ENCODE measurements around the gene MST1.

The MST1 gene

GRCh38 chr3:49712631-49713317 is 23.5 kb upstream of the MST1 start (continued):
- TF ChIP-seq ZNF398 (tag by site-specific recombination; IDR thresholded peaks at IDR 0.05) = no peak
- TF ChIP-seq ZNF488 (tag by site-specific recombination; IDR thresholded peaks at IDR 0.05) = no peak
- no peak for TF ChIP-seq RBAK (tag by site-specific recombination; IDR thresholded peaks at IDR 0.05)
- no peak for TF ChIP-seq ZNF555 (tag by site-specific recombination; conservative IDR thresholded peaks at IDR 0.05)
- TF ChIP-seq ZNF16 (tag by site-specific recombination; IDR thresholded peaks at IDR 0.05; ENCODE audit: low read depth) = no peak

GRCh38 chr3:49712166-49712565 is 22.9 kb upstream of the MST1 start:
- no peak overlapping the region for H3K27ac ChIP-seq (ENCODE audit: extremely low read depth, low read depth, low read length)
- peaks cover 0 to 54% of the 10 kb centered on the region in 2 experiments; a peak in 2 of 3 replicates for H3K36me3 ChIP-seq (ENCODE audit: control insufficient read depth in 2 of 2, insufficient read depth in 1 of 2, low read length in 2 of 2)
- ChIA-PET POLR2A (no interaction called here), CTCF (interaction anchor here (1.1 kb wide), 1 partner anchor 10 kb away, joined by 3 read pairs; no protein-coding TSS in a partner anchor)
- no peaks in the 10 kb centered on the region for H3K4me1 ChIP-seq (ENCODE audit: control insufficient read depth, insufficient read depth, low read length)
- TF ChIP-seq BCL11B (tag by site-specific recombination; IDR thresholded peaks at IDR 0.05; ENCODE audit: low read depth) (no peak), TCF7L2 (IDR thresholded peaks at IDR 0.05; ENCODE audit: borderline replicate concordance, low read depth, low read length) (no peak), ZNF133 (tag by site-specific recombination; IDR thresholded peaks at IDR 0.05) (no peak), ZNF2 (tag by site-specific recombination; IDR thresholded peaks at IDR 0.05) (no peak), ZNF16 (tag by site-specific recombination; IDR thresholded peaks at IDR 0.05; ENCODE audit: low read depth) (no peak), ZNF792 (tag by site-specific recombination; IDR thresholded peaks at IDR 0.05) (no peak), ZNF596 (tag by site-specific recombination; IDR thresholded peaks at IDR 0.05) (no peak), GLI2 (tag by site-specific recombination; IDR thresholded peaks at IDR 0.05; ENCODE audit: borderline replicate concordance, low read depth) (no peak), ZSCAN4 (tag by site-specific recombination; IDR thresholded peaks at IDR 0.05) (no peak), ZNF148 (tag by site-specific recombination; IDR thresholded peaks at IDR 0.05; ENCODE audit: borderline replicate concordance) (no peak), ZNF324 (tag by site-specific recombination; IDR thresholded peaks at IDR 0.05) (no peak), ZNF747 (tag by site-specific recombination; IDR thresholded peaks at IDR 0.05) (no peak), ZNF560 (tag by site-specific recombination; IDR thresholded peaks at IDR 0.05; ENCODE audit: borderline replicate concordance) (no peak), ZNF76 (tag by site-specific recombination; IDR thresholded peaks at IDR 0.05; ENCODE audit: borderline replicate concordance, low read depth) (no peak), SCRT1 (tag by site-specific recombination; IDR thresholded peaks at IDR 0.05; ENCODE audit: borderline replicate concordance) (no peak), IKZF3 (tag by site-specific recombination; IDR thresholded peaks at IDR 0.05) (no peak), ZNF544 (tag by site-specific recombination; IDR thresholded peaks at IDR 0.05) (no peak), ZNF169 (tag by site-specific recombination; IDR thresholded peaks at IDR 0.05) (no peak), ZBTB49 (tag by site-specific recombination; IDR thresholded peaks at IDR 0.05; ENCODE audit: low read depth) (no peak)
- TF ChIP-seq, protein P1, sequence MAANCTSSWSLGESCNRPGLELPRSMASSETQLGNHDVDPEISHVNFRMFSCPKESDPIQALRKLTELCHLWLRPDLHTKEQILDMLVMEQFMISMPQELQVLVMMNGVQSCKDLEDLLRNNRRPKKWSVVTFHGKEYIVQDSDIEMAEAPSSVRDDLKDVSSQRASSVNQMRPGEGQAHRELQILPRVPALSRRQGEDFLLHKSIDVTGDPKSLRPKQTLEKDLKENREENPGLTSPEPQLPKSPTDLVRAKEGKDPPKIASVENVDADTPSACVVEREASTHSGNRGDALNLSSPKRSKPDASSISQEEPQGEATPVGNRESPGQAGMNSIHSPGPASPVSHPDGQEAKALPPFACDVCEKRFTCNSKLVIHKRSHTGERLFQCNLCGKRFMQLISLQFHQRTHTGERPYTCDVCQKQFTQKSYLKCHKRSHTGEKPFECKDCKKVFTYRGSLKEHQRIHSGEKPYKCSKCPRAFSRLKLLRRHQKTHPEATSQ (tag by site-specific recombination; IDR thresholded peaks at IDR 0.05) = no peak
- no peaks in the 10 kb centered on the region for H3K9me3 ChIP-seq (ENCODE audit: control insufficient read depth, insufficient read depth, low read depth, low read length)
- H3K4me3 ChIP-seq (ENCODE audit: low read depth, low read length) = no peak overlapping the region

Data from HEK293 (cell line).